Hepatocyte (in vitro differentiated cells): ENCODE data around the gene PABPN1.

Source experiments
- EZH2 ChIP-seq: fragments of 200-600 bp; sonication (generic); IDR thresholded peaks from 2 replicates; pipeline ENCODE4 v1.6.1; 2016; ENCODE audit warnings: antibody characterized with exemption, mild to moderate bottlenecking, borderline replicate concordance
- EZH2phosphoT487 ChIP-seq: fragments of 200-600 bp; sonication (generic); IDR thresholded peaks from one replicate; pipeline ENCODE4 v1.6.1; 2018; ENCODE audit warnings: antibody characterized with exemption, mild to moderate bottlenecking, low read depth, moderate library complexity; ENCODE audit not compliant: unreplicated experiment, severe bottlenecking
- TF ChIP-seq, protein P1 (sequence below): fragments of 200-600 bp; sonication (generic); IDR thresholded peaks from 2 replicates; pipeline ENCODE4 v1.5.1; 2016; ENCODE audit warnings: antibody characterized with exemption, mild to moderate bottlenecking; ENCODE audit not compliant: poor library complexity

DNA sequence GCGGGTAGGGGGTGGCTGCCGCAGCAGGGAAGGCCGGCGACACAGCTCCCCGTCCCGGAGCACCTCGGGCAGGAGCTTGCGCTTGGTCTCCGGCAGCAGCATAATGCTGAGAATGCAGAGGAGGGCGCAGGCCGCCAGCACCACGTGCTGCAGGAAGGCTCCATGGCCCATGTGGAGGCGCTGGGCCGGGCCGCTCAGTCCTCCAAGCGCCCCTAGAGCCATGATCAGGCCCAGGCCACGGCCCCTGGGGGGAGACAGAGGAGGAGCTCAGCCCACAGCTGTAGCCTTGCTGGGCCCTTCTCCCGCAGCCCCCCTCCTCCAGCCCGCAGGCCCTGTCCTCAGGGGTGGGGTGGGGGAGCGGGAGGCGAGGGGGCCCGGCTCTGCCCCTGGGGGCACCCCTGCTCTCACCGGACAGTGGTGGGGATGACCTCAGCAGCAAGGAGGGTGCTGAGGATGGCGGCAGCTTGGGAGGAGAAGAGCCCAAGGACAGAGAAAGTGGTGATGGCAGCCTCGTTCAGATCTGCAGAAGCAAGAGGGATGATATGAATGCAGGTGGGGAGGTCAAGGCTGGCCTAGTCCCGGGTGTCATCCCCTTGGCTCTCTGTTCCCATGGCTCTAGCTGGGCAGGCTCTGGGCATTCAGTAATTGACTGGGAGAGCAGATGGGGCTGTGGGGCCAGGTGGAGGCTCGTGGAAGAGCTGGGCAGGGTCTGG is 25.6 kb downstream of the PABPN1 start:
- TF ChIP-seq, protein P1, sequence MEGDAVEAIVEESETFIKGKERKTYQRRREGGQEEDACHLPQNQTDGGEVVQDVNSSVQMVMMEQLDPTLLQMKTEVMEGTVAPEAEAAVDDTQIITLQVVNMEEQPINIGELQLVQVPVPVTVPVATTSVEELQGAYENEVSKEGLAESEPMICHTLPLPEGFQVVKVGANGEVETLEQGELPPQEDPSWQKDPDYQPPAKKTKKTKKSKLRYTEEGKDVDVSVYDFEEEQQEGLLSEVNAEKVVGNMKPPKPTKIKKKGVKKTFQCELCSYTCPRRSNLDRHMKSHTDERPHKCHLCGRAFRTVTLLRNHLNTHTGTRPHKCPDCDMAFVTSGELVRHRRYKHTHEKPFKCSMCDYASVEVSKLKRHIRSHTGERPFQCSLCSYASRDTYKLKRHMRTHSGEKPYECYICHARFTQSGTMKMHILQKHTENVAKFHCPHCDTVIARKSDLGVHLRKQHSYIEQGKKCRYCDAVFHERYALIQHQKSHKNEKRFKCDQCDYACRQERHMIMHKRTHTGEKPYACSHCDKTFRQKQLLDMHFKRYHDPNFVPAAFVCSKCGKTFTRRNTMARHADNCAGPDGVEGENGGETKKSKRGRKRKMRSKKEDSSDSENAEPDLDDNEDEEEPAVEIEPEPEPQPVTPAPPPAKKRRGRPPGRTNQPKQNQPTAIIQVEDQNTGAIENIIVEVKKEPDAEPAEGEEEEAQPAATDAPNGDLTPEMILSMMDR, result no peak
- TF ChIP-seq EZH2, result no peak
- TF ChIP-seq EZH2phosphoT487, result no peak
